Bone marrow (tissue), 2 donors: ENCODE measurements around the gene ATG5.
"Not testable (repeated sequence)": the region's sequence is repeated elsewhere in the genome, so short reads cannot be mapped to it uniquely, and the experiment has no call there.

Experiments
- DNase-seq, 2 donors: peaks; one replicate each; lab custom pipeline; 2025; lab: John Stamatoyannopoulos, UW

ATG5 gene

GRCh38 chr6:106257195-106257594 is 68.4 kb downstream of the ATG5 start:
- DNase-seq = no peak

GRCh38 chr6:106256201-106256968 is 69.2 kb downstream of the ATG5 start:
- DNase-seq = no peak

- no peak for DNase-seq
Observed at GRCh38 chr6:106255306-106255705, 70.3 kb downstream of the ATG5 start.

GRCh38 chr6:106254636-106255035 is 70.9 kb downstream of the ATG5 start:
- no peak for DNase-seq

GRCh38 chr6:106253731-106254130 is 71.8 kb downstream of the ATG5 start:
- no peak for DNase-seq

- no peak for DNase-seq
Observed at GRCh38 chr6:106253172-106253571, 72.4 kb downstream of the ATG5 start.

GRCh38 chr6:106252687-106253086 is 72.9 kb downstream of the ATG5 start:
- no peak for DNase-seq

GRCh38 chr6:106251531-106252255 is 73.9 kb downstream of the ATG5 start:
- not testable (repeated sequence) for DNase-seq

- no peak for DNase-seq
Observed at GRCh38 chr6:106250953-106251352, 74.6 kb downstream of the ATG5 start.

- no peak for DNase-seq
Observed at GRCh38 chr6:106249658-106250057, 75.9 kb downstream of the ATG5 start.

- no peak for DNase-seq
Observed at GRCh38 chr6:106247733-106248132, 77.8 kb downstream of the ATG5 start.

GRCh38 chr6:106247293-106247692 is 78.3 kb downstream of the ATG5 start:
- no peak for DNase-seq

GRCh38 chr6:106244931-106245330 is 80.6 kb downstream of the ATG5 start:
- DNase-seq = no peak

GRCh38 chr6:106244521-106244920 is 81.0 kb downstream of the ATG5 start:
- DNase-seq = no peak

- DNase-seq = no peak
Observed at GRCh38 chr6:106243261-106243660, 82.3 kb downstream of the ATG5 start.

- DNase-seq = no peak
Observed at GRCh38 chr6:106241498-106241897, 84.1 kb downstream of the ATG5 start.

- no peak for DNase-seq
Observed at GRCh38 chr6:106237286-106237685, 88.3 kb downstream of the ATG5 start.

GRCh38 chr6:106229876-106230445 is 95.6 kb downstream of the ATG5 start:
- not testable (repeated sequence) for DNase-seq

GRCh38 chr6:106227612-106228507 is 97.7 kb downstream of the ATG5 start:
- no peak for DNase-seq

- DNase-seq = no peak
Observed at GRCh38 chr6:106226676-106227075, 98.9 kb downstream of the ATG5 start.

GRCh38 chr6:106225581-106225980 is 100.0 kb downstream of the ATG5 start:
- no peak for DNase-seq

- DNase-seq = peak in 1 of 2 donors; percentile 54
Observed at GRCh38 chr6:106223300-106223930, 102.1 kb downstream of the ATG5 start.
